ENCODE results near the gene DOCK4. TPM values are rescaled to one million over a fixed set of nuclear protein-coding genes. Genes with fewer than 3 reads are reported as not detected.

DOCK4 gene
- total RNA-seq, 2 experiments from 2014 or later = 1.4 to 1.7 TPM

DNA sequence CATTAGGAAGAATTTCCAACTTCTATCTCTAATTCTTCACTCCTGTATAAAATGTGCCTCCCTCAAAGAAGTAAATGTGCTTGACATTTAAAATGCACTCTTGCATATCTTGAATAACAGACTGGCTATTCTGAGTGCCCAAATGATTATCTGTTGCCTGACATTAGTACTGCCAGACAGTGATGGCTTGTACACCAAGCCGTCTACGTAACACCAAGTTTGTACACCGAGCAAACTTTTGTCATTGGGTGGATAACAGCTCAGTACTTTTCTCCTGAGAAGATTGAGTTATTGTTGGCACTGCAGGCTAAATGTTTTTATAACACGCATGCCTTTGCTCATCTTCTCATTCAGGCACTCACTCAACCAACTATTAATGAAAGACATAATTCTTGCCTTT is 137.2 kb downstream of the DOCK4 start:
- no peak for ATAC-seq (ENCODE audit: low read depth)
- Mint-ChIP-seq H3K36me3 (no peaks in the 10 kb centered on the region), H3K27me3 (peaks cover 3% of the 10 kb centered on the region), H3K4me3 (no peak overlapping the region), H3K9me3 (no peaks in the 10 kb centered on the region), H3K4me1 (no peaks in the 10 kb centered on the region), H3K27ac (no peak overlapping the region)
- POLR2A ChIA-PET = no interaction called here
- DNase-seq = no peak

DNA sequence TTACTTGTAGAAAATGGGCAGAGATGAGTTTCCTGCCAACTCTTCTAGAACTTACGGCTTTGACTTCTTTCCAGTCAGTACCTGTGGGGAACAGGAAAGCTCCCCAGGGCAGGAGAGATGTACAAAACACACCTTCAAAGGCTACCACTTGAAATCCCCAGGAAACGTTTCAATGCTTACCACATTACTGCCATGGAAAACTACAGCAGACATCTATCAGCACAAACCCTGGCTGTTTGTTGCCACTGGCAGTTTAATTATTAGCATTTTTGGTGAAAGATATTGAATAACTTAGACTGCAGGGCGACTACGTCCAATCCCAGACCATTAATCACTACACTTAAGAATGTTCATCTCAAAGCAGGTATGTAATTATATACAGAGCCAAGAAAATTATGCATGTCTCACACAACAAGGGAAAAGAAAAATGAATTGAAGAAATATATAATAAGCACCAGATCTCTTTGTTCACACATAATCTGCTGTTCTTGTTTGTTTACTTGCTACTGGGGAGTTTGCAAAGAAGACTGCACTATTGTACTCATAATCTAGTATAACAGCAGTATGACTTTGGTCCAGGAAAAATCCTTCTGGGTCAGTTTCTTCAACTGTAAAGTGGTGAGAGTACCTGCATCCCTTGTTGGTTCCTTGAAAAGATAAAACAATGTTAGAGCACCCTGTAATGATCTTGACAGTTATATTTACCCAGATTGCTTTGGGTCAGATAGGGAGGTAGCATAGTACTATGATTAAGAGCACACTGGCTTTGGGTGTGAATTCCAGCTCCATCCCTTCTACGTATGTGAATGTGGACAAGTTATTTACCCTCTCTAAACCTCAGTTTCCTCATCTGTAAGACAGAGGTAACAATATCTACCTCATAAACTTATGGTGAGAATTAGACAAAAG is 138.3 kb downstream of the DOCK4 start:
- ATAC-seq (ENCODE audit: low read depth) (no peak), DNase-seq (no peak)
- no peaks in the 10 kb centered on the region for H3K4me1 Mint-ChIP-seq
- no peak overlapping the region for H3K27ac Mint-ChIP-seq
- POLR2A ChIA-PET = no interaction called here
- H3K4me3 Mint-ChIP-seq = no peak overlapping the region
- peaks cover 3% of the 10 kb centered on the region for H3K27me3 Mint-ChIP-seq
- H3K9me3 Mint-ChIP-seq = no peaks in the 10 kb centered on the region
- H3K36me3 Mint-ChIP-seq = no peaks in the 10 kb centered on the region

- Mint-ChIP-seq H3K4me1 (no peaks in the 10 kb centered on the region), H3K9me3 (no peaks in the 10 kb centered on the region), H3K27ac (no peak overlapping the region), H3K27me3 (peaks cover 3% of the 10 kb centered on the region), H3K4me3 (no peak overlapping the region), H3K36me3 (no peaks in the 10 kb centered on the region)
- ATAC-seq (ENCODE audit: low read depth) = no peak
- POLR2A ChIA-PET = no interaction called here
- no peak for DNase-seq
These were observed 139.0 kb downstream of the DOCK4 start for GRCh38 chr7:112067200-112067599.

- no peaks in the 10 kb centered on the region for H3K9me3 Mint-ChIP-seq
- POLR2A ChIA-PET = no interaction called here
- H3K27me3 Mint-ChIP-seq = peaks cover 3% of the 10 kb centered on the region
- no peak overlapping the region for H3K4me3 Mint-ChIP-seq
- H3K36me3 Mint-ChIP-seq = no peaks in the 10 kb centered on the region
- H3K4me1 Mint-ChIP-seq = no peaks in the 10 kb centered on the region
- DNase-seq (no peak), ATAC-seq (ENCODE audit: low read depth) (no peak)
- H3K27ac Mint-ChIP-seq = no peak overlapping the region
These were observed 140.4 kb downstream of the DOCK4 start for GRCh38 chr7:112065758-112066157.

- Mint-ChIP-seq H3K4me1 (no peaks in the 10 kb centered on the region), H3K4me3 (no peak overlapping the region), H3K27me3 (peaks cover 6% of the 10 kb centered on the region), H3K27ac (no peak overlapping the region), H3K36me3 (no peaks in the 10 kb centered on the region), H3K9me3 (no peaks in the 10 kb centered on the region)
- POLR2A ChIA-PET = no interaction called here
- DNase-seq (no peak), ATAC-seq (ENCODE audit: low read depth) (no peak)
These were observed 141.4 kb downstream of the DOCK4 start for GRCh38 chr7:112064627-112065385.

GRCh38 chr7:112063974-112064373 is 142.2 kb downstream of the DOCK4 start:
- no peak for DNase-seq
- POLR2A ChIA-PET = no interaction called here
- Mint-ChIP-seq H3K9me3 (no peaks in the 10 kb centered on the region), H3K36me3 (no peaks in the 10 kb centered on the region), H3K27ac (no peak overlapping the region), H3K27me3 (peaks cover 6% of the 10 kb centered on the region), H3K4me3 (no peak overlapping the region), H3K4me1 (no peaks in the 10 kb centered on the region)
- ATAC-seq (ENCODE audit: low read depth) = no peak

DNA sequence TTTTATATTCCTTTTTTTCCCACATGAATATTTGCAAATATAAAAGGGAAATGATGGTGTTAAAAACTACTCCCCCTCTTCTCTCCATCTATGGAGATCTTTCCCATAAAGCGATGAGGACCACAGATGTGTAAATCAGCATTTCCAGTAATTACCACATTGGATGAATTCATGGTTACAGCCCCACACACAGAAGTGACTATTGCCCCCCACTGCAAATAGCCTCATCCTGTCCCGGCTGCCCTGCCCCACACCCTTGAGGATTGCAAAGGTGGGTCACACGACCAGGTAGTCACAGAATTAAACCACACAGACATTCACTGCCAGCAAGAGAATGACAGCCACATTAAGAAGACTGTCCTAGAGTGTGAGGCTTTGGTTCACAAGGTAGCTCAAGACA is 145.1 kb downstream of the DOCK4 start:
- DNase-seq (no peak), ATAC-seq (ENCODE audit: low read depth) (no peak)
- H3K36me3 Mint-ChIP-seq = no peaks in the 10 kb centered on the region
- no peaks in the 10 kb centered on the region for H3K9me3 Mint-ChIP-seq
- POLR2A ChIA-PET = no interaction called here
- H3K4me1 Mint-ChIP-seq = no peaks in the 10 kb centered on the region
- no peak overlapping the region for H3K4me3 Mint-ChIP-seq
- peaks cover 2% of the 10 kb centered on the region for H3K27me3 Mint-ChIP-seq
- H3K27ac Mint-ChIP-seq = no peak overlapping the region

- Mint-ChIP-seq H3K27ac (no peak overlapping the region), H3K27me3 (peaks cover 2% of the 10 kb centered on the region), H3K9me3 (no peaks in the 10 kb centered on the region), H3K36me3 (no peaks in the 10 kb centered on the region), H3K4me1 (no peaks in the 10 kb centered on the region), H3K4me3 (no peak overlapping the region)
- ATAC-seq (ENCODE audit: low read depth) = no peak
- POLR2A ChIA-PET = no interaction called here
- DNase-seq = no peak
These were observed 145.6 kb downstream of the DOCK4 start for GRCh38 chr7:112060625-112061024.

DNA sequence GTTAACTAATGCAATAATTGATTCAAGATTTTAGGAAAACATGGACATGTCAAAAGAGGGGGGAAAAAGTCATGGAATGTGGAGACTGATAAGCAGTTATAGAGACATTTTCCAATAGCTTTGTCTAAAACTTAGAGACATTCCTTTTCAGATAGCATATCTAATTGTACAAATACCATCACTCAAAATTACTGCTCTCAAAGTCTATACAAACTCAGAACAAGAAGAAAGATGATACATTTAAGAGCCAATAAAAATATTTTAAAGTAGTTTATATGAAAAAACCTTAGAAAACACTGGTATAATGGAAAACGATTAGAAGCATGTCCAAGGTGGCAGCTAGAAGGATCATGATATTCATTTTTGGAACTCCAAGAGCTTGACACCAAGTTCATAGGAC is 146.5 kb downstream of the DOCK4 start:
- POLR2A ChIA-PET = no interaction called here
- Mint-ChIP-seq H3K9me3 (no peaks in the 10 kb centered on the region), H3K4me3 (no peak overlapping the region), H3K4me1 (no peaks in the 10 kb centered on the region), H3K36me3 (no peaks in the 10 kb centered on the region), H3K27ac (no peak overlapping the region), H3K27me3 (peaks cover 2% of the 10 kb centered on the region)
- DNase-seq (no peak), ATAC-seq (ENCODE audit: low read depth) (no peak)

DNA sequence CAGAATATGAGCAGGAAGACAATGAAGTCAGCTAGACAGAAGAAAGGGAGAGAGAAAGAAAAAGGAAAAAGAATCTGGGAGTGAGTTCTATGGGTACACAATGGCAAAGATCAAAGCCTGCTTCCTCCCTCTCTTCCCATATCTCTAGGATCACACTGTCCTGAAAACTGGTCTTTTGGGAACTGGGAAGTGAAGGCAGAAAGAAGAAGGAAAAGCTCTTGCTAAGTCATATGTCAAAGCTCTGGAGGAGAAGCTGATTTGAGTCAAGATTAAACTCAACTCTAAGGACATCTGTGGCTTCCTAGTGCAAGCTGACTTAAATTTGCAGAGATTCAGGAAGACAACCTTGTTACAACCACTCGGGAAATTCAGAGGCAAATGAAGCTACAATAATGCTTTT is 147.5 kb downstream of the DOCK4 start:
- H3K27me3 Mint-ChIP-seq = peaks cover 2% of the 10 kb centered on the region
- H3K4me1 Mint-ChIP-seq = no peaks in the 10 kb centered on the region
- no peaks in the 10 kb centered on the region for H3K36me3 Mint-ChIP-seq
- H3K4me3 Mint-ChIP-seq = no peak overlapping the region
- no peak overlapping the region for H3K27ac Mint-ChIP-seq
- H3K9me3 Mint-ChIP-seq = no peaks in the 10 kb centered on the region
- DNase-seq = no peak
- POLR2A ChIA-PET = no interaction called here
- ATAC-seq (ENCODE audit: low read depth) = no peak

DNA sequence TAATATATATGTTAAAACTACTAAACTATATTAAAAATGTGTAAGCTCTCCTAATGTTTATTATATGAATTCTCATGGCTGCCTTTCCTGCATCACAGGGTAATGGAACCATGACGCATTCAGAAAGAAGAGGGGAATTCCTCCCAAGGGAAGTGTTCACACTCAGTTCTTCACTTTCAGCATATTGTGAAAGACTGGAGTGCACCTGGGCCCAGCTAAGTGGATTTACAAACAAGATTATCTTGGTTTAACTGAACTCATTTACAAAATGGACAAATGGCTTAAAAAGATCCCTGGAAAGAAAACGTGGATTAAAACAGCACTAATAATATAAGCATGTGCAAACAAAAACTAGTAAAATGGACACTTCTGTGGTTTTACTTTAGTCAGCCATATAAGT is 149.8 kb downstream of the DOCK4 start:
- H3K4me3 Mint-ChIP-seq = no peak overlapping the region

GRCh38 chr7:112053737-112054069 is 152.5 kb downstream of the DOCK4 start:
- H3K4me1 Mint-ChIP-seq = no peaks in the 10 kb centered on the region
- ATAC-seq (ENCODE audit: low read depth) (no peak), DNase-seq (no peak)
- POLR2A ChIA-PET = no interaction called here
- H3K27ac Mint-ChIP-seq = no peak overlapping the region
- no peaks in the 10 kb centered on the region for H3K9me3 Mint-ChIP-seq
- peaks cover 3% of the 10 kb centered on the region for H3K27me3 Mint-ChIP-seq
- H3K36me3 Mint-ChIP-seq = no peaks in the 10 kb centered on the region
- no peak overlapping the region for H3K4me3 Mint-ChIP-seq

More for the DNA sequence above, 149.8 kb downstream of the DOCK4 start:
- H3K27me3 Mint-ChIP-seq = peaks cover 2% of the 10 kb centered on the region
- H3K36me3 Mint-ChIP-seq = no peaks in the 10 kb centered on the region
- H3K4me1 Mint-ChIP-seq = no peaks in the 10 kb centered on the region
- no peaks in the 10 kb centered on the region for H3K9me3 Mint-ChIP-seq
- DNase-seq (no peak), ATAC-seq (ENCODE audit: low read depth) (no peak)
- POLR2A ChIA-PET = no interaction called here
- no peak overlapping the region for H3K27ac Mint-ChIP-seq

DNA sequence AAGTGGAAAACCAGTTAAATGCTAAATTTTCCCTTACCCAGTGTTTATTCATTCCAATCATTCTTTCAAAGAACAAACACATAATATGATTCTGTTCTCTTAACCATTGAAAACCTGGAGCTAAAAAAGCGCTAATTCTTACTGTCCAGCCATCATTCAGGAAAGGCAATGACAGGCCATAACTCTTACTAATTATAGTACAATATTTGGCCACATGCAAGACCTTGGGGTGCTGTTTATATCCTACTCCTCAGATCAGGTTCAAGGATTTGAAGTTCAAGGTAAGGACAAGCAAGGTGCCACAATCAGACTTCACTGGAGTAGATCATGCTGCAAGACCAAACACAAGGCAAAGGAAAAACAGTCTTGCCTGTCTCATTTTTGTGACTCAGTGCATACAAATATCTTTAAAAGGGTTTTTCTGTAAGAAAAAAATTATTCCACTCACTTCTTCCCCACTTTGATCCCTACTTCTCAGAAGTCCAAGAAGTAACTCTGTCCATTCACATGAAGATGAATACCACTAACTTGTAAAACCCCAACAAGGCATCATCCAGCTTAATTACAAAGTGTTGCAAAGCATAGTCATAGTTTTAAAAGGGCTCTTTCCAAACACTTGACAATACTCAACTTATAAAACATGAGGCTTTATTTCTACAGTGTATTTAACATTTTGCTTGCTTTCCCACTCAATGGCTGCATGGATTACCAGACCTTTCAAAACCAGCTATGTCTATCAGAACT is 153.0 kb downstream of the DOCK4 start:
- no peak for ATAC-seq (ENCODE audit: low read depth)
- Mint-ChIP-seq H3K27me3 (peaks cover 3% of the 10 kb centered on the region), H3K4me3 (no peak overlapping the region), H3K27ac (no peak overlapping the region), H3K9me3 (no peaks in the 10 kb centered on the region), H3K36me3 (no peaks in the 10 kb centered on the region), H3K4me1 (no peaks in the 10 kb centered on the region)
- POLR2A ChIA-PET = no interaction called here
- DNase-seq = no peak

DNA sequence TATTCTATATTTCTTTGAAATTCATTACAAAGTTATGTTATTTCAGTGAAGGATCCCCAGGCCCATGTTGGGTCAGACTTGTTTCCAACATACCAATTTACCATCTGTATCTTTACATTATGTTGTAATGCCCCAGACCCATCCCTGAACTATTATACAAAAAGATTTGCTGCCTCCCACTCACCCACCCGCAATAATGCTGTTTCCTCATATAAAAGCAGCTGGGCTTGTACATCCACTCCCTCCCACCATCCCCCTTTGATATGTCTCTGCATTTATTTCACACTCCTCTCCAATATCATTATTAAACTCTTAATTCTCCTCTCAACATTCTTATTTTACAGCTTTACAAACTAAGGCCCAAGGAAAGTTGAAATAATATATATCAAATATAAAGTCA is 153.7 kb downstream of the DOCK4 start:
- Mint-ChIP-seq H3K4me1 (no peaks in the 10 kb centered on the region), H3K36me3 (no peaks in the 10 kb centered on the region), H3K27me3 (peaks cover 3% of the 10 kb centered on the region), H3K27ac (no peak overlapping the region), H3K4me3 (no peak overlapping the region), H3K9me3 (no peaks in the 10 kb centered on the region)
- DNase-seq = no peak
- POLR2A ChIA-PET = no interaction called here
- no peak for ATAC-seq (ENCODE audit: low read depth)

All from activated naive CD8-positive, alpha-beta T cell treated with anti-CD3 and anti-CD28 coated beads, Interleukin-2, amount 10 ng/mL, durations not matched to agents 7 days and 5 days (primary cell).